ENCODE data around the gene SLC16A2. TPM values are rescaled to one million over a fixed set of nuclear protein-coding genes. Genes with fewer than 3 reads are reported as not detected.
"Not testable (repeated sequence)": the region's sequence is repeated elsewhere in the genome, so short reads cannot be mapped to it uniquely, and the experiment has no call there.

SLC16A2 gene
- total RNA-seq, 2 experiments from 2014 or later = 0.16 to 0.22 TPM

DNA sequence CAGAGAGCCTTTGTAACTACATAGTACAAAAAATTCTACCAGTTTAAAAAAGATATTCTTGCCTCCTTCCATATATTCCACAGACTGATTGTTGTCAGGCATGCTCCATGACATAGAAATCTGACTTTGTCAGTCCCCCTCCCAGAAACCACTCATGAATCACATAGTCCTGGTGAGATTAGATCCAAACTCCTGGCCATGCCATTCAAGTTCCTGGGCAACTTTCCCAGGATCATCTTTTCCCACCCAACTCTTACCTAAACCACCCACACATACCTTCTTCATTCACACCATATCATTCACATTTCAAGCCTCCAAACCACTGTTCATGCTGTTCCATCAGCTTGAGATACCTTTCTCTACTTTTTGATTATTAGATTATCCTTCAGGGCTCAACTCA lies 46.4 kb downstream of the SLC16A2 start:
- Mint-ChIP-seq H3K36me3 (ENCODE audit: low read depth) (no peaks in the 10 kb centered on the region), H3K4me3 (no peak overlapping the region), H3K4me1 (ENCODE audit: low read depth) (no peaks in the 10 kb centered on the region), H3K27me3 (no peaks in the 10 kb centered on the region), H3K9me3 (peaks cover 3% of the 10 kb centered on the region), H3K27ac (no peak overlapping the region)
- Histone ChIP-seq H3K4me3 (ENCODE audit: low read length) (no peak overlapping the region), H3K27ac (ENCODE audit: low read depth in 1 of 2, low read length in 2 of 2) (no peak overlapping the region), H3K4me1 (ENCODE audit: insufficient read depth, low read length) (no peaks in the 10 kb centered on the region), H3K27me3 (ENCODE audit: control insufficient read depth in 1 of 2, insufficient read depth in 2 of 2, low read length in 2 of 2) (no peaks in the 10 kb centered on the region), H3K36me3 (ENCODE audit: insufficient read depth, low read length) (no peaks in the 10 kb centered on the region), H3K9me3 (ENCODE audit: control insufficient read depth in 1 of 2, insufficient read depth in 1 of 2, low read length in 2 of 2) (no peaks in the 10 kb centered on the region)
- ChIA-PET CTCF (no interaction called here), POLR2A (no interaction called here)
- TF ChIP-seq, protein P1, sequence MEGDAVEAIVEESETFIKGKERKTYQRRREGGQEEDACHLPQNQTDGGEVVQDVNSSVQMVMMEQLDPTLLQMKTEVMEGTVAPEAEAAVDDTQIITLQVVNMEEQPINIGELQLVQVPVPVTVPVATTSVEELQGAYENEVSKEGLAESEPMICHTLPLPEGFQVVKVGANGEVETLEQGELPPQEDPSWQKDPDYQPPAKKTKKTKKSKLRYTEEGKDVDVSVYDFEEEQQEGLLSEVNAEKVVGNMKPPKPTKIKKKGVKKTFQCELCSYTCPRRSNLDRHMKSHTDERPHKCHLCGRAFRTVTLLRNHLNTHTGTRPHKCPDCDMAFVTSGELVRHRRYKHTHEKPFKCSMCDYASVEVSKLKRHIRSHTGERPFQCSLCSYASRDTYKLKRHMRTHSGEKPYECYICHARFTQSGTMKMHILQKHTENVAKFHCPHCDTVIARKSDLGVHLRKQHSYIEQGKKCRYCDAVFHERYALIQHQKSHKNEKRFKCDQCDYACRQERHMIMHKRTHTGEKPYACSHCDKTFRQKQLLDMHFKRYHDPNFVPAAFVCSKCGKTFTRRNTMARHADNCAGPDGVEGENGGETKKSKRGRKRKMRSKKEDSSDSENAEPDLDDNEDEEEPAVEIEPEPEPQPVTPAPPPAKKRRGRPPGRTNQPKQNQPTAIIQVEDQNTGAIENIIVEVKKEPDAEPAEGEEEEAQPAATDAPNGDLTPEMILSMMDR (IDR thresholded peaks at IDR 0.05) = no peak
- intact Hi-C loops (cut with DNase I, micrococcal nuclease) = no loop called here
- DNase-seq (no peak), ATAC-seq (ENCODE audit: poor library complexity) (no peak)

DNA sequence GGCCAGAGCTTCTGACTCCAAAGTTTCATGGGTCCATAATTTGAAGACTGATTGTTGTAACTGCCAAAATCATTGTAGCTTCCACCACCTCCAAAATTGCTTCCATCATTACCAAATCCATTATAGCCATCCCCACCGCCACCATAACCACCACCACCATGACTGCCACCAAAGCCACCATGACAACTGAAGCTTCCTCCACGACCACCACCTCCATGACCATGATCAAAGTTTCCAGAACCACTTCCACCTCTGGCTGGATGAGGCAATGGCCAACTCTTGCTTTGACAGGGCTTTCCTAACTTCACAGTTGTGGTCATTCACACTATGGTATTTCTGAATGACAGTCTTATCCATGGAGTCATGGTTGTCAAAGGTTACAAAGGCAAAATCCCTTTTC lies 51.8 kb downstream of the SLC16A2 start:
- DNase-seq; H3K4me3 ChIP-seq (ENCODE audit: low read length); H3K9me3 ChIP-seq (ENCODE audit: control insufficient read depth in 1 of 2, insufficient read depth in 1 of 2, low read length in 2 of 2); H3K9me3 Mint-ChIP-seq; H3K27me3 Mint-ChIP-seq; H3K36me3 ChIP-seq (ENCODE audit: insufficient read depth, low read length); H3K4me1 Mint-ChIP-seq (ENCODE audit: low read depth); H3K27me3 ChIP-seq (ENCODE audit: control insufficient read depth in 1 of 2, insufficient read depth in 2 of 2, low read length in 2 of 2); intact Hi-C loops (cut with DNase I, micrococcal nuclease); H3K4me1 ChIP-seq (ENCODE audit: insufficient read depth, low read length); H3K36me3 Mint-ChIP-seq (ENCODE audit: low read depth); H3K27ac Mint-ChIP-seq; ATAC-seq (ENCODE audit: poor library complexity); H3K4me3 Mint-ChIP-seq; POLR2A ChIA-PET; H3K27ac ChIP-seq (ENCODE audit: low read depth in 1 of 2, low read length in 2 of 2); CTCF ChIA-PET: not testable (repeated sequence)

DNA sequence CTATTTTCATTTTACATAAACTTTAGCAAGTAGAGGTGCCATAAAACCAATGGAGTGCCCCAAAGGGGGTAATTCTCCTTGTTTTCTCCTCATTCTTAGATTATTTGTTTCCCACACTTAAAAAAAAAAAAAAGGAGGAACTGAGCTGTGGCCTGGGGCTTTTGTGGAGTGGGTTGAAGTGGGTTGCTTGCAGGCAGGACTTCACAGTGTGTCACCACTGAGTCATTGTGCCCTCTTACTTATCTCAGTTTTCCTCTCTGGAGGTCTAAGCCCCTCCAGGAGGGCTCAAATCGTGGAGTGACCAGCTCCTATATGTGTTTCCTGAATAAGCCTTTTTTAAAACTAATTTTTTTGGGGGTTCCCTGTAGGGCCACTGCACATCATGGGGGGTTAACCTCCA lies 69.0 kb downstream of the SLC16A2 start:
- H3K4me3 ChIP-seq (ENCODE audit: low read length) = no peak overlapping the region
- H3K27me3 ChIP-seq (ENCODE audit: control insufficient read depth in 1 of 2, insufficient read depth in 2 of 2, low read length in 2 of 2) = no peaks in the 10 kb centered on the region
- no peaks in the 10 kb centered on the region for H3K4me1 ChIP-seq (ENCODE audit: insufficient read depth, low read length)
- ChIA-PET POLR2A (no interaction called here), CTCF (no interaction called here)
- no peaks in the 10 kb centered on the region for H3K36me3 ChIP-seq (ENCODE audit: insufficient read depth, low read length)
- no peak for DNase-seq
- no peaks in the 10 kb centered on the region for H3K9me3 ChIP-seq (ENCODE audit: control insufficient read depth in 1 of 2, insufficient read depth in 1 of 2, low read length in 2 of 2)
- no peaks in the 10 kb centered on the region for H3K27me3 Mint-ChIP-seq
- no peak overlapping the region for H3K27ac ChIP-seq (ENCODE audit: low read depth in 1 of 2, low read length in 2 of 2)
- ATAC-seq (ENCODE audit: poor library complexity) = no peak
- no peaks in the 10 kb centered on the region for H3K9me3 Mint-ChIP-seq
- H3K36me3 Mint-ChIP-seq (ENCODE audit: low read depth) = no peaks in the 10 kb centered on the region
- TF ChIP-seq, protein P1 (IDR thresholded peaks at IDR 0.05) = no peak
- H3K4me3 Mint-ChIP-seq = no peak overlapping the region
- H3K4me1 Mint-ChIP-seq (ENCODE audit: low read depth) = no peaks in the 10 kb centered on the region
- H3K27ac Mint-ChIP-seq = no peak overlapping the region
- intact Hi-C loops (cut with DNase I, micrococcal nuclease) = loop anchor here in 1 of 2 experiments (5.0 to 10.0 kb wide), 2 partner anchors 62 to 1115 kb away; no protein-coding TSS in a partner anchor

DNA sequence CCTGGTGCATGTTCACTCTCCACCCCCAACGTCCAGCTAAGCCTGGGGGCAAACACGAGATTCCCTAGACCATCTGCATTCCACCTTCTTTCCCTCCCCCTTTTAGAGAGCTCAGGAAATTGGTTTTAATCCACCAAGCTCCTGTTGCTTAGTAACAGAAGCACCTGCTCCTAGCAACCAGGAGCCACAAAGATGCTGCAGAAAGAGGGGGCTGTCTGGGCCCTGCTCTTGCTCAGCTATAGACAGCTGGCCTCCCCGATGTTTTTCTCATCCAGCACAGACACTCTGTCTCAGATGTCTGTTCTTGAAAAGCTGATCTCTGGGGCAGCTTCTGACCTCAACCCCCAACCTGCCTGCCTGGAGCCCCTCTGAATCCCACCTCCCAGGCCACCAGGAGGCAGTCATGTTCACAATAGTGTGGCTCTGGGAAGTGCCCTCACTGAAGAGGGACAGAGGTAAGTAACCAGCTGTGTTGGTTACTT lies 71.5 kb downstream of the SLC16A2 start:
- ATAC-seq (ENCODE audit: poor library complexity) (no peak), DNase-seq (peak in 8 of 14 experiments; percentile 0 to 30 (median 8))
- H3K36me3 ChIP-seq (ENCODE audit: insufficient read depth, low read length) = no peaks in the 10 kb centered on the region
- Mint-ChIP-seq H3K9me3 (no peaks in the 10 kb centered on the region), H3K4me3 (no peak overlapping the region), H3K4me1 (ENCODE audit: low read depth) (no peaks in the 10 kb centered on the region), H3K27ac (no peak overlapping the region), H3K36me3 (ENCODE audit: low read depth) (no peaks in the 10 kb centered on the region), H3K27me3 (no peaks in the 10 kb centered on the region)
- CTCF ChIA-PET = interaction anchor here (0.6 kb wide), 1 partner anchor 112 kb away, joined by 3 read pairs; no protein-coding TSS in a partner anchor
- H3K4me1 ChIP-seq (ENCODE audit: insufficient read depth, low read length) = no peaks in the 10 kb centered on the region
- no peaks in the 10 kb centered on the region for H3K9me3 ChIP-seq (ENCODE audit: control insufficient read depth in 1 of 2, insufficient read depth in 1 of 2, low read length in 2 of 2)
- H3K27ac ChIP-seq (ENCODE audit: low read depth in 1 of 2, low read length in 2 of 2) = no peak overlapping the region
- intact Hi-C loops (cut with DNase I, micrococcal nuclease) = loop anchor here in 1 of 2 experiments (5.0 to 10.0 kb wide), 2 partner anchors 60 to 1112 kb away; no protein-coding TSS in a partner anchor
- POLR2A ChIA-PET = interaction anchor here (0.6 kb wide), 1 partner anchor 106 kb away, joined by 3 read pairs; no protein-coding TSS in a partner anchor
- H3K27me3 ChIP-seq (ENCODE audit: control insufficient read depth in 1 of 2, insufficient read depth in 2 of 2, low read length in 2 of 2) = no peaks in the 10 kb centered on the region
- TF ChIP-seq, protein P1 (IDR thresholded peaks at IDR 0.05) = no peak
- H3K4me3 ChIP-seq (ENCODE audit: low read length) = no peak overlapping the region

Measured in CD4-positive, alpha-beta T cell (primary cell).